DMS153 (cell line): ENCODE measurements around the gene NXPE4.
"Not testable (repeated sequence)": the region's sequence is repeated elsewhere in the genome, so short reads cannot be mapped to it uniquely, and the experiment has no call there.

Experiments used
- DNase-seq: peaks from one replicate; lab custom pipeline; 2025; lab: John Stamatoyannopoulos, UW

NXPE4 gene

GRCh38 chr11:114610550-114610949, 15.0 kb upstream of the NXPE4 start:
- no peak for DNase-seq

DNA sequence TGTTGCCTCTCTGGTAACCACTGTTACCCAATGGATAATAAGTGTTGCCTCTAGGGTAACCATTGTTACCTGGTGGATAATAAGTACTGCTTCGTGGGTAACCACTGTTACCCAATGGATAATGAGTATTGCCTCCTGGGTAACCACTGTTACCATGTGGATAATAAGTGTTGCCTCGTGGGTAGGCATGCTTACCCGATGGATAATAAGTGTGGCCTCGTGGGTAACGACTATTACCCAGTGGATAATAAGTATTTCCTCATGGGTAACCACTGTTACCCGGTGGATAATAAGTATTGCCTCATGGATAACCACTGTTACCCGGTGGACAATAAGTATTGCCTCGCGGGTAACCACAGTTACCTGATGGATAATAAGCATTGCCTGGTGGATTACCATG, 13.8 kb upstream of the NXPE4 start:
- DNase-seq = no peak

- DNase-seq = not testable (repeated sequence)
Measured at GRCh38 chr11:114608605-114609004, 13.0 kb upstream of the NXPE4 start.

GRCh38 chr11:114607753-114608459, 12.3 kb upstream of the NXPE4 start:
- no peak for DNase-seq

DNA sequence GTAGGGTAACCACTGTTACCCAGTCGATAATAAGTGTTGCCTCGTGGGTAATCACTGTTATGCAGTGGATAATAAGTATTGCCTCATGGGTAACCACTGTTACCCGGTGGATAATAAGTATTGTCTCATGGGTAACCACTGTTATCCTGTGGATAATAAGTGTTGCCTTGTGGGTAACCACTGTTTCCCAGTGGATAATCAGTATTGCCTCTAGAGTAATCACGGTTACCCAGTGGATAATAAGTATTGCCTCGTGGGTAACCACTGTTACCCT, 11.2 kb upstream of the NXPE4 start:
- DNase-seq = not testable (repeated sequence)

DNA sequence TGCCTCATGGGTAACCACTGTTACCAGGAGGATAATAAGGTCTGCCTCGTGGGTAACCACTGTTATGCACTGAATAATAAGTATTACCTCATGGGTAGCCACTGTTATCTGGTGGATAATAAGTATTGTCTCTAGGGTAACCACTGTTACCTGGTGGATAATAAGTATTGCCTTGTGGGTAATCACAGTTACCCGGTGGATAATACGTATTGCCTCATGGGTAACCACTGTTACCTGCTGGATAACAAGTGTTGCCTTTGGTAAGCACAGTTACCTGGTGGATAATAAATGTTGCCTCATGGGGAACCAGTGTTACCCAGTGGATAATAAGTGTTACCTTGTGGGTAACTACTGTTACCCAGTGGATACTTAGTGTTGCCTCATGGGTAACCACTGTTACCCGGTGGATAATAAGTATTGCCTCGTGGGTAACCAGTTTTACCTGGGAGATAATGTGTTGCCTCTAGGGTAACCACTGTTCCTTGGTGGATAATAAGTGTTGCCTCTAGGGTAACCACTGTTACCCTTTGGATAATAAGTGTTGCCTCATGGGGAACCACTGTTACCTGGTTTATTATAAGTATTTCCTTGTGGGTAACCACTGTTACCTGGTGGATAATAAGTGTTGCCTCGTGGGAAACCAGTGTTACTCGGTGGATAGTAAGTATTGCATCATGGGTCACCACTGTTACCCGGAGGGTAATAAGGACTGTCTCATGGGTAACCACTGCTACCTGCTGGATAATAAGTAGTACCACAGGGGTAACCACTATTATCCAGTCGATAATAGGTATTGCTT, 10.6 kb upstream of the NXPE4 start:
- DNase-seq = no peak

DNA sequence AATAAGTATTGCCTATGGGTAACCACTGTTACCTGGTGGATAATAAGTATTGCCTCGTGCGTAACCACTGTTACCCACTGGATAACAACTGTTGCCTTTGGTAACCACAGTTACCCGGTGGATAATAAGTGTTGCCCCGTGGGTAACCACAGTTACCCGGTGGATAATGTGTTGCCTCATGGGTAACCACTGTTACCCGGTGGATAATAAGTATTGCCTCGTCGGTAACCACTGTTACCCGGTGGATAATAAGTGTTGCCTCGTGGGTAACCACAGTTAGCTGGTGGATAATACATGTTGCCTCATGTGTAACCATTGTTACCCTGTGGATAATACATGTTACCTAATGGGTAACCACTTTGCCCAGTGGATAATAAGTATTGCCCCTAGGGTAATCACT, 9.8 kb upstream of the NXPE4 start:
- no peak for DNase-seq

GRCh38 chr11:114604886-114605285, 9.3 kb upstream of the NXPE4 start:
- DNase-seq = no peak

- no peak for DNase-seq
Measured at GRCh38 chr11:114604179-114604813, 8.7 kb upstream of the NXPE4 start.

GRCh38 chr11:114603151-114603550, 7.6 kb upstream of the NXPE4 start:
- peak; percentile 47 for DNase-seq

DNA sequence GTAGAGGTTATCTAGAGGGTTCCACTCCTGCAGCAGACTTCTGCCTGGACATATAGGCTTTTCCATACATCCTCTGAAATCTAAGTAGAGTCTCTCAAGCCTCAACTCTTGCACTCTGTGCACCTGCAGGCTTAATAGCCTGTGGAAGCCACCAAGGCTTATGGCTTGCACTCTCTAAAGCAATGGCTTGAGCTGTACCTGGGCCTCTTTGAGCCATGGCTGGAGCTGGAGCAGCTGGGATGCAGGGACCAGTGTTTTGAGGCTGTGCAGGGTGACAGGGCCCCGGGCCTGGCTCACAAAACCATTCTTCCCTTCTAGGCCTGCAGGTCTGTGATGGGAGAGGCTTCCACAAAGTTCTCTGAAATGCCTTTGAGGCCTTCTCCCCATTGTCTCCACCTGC, 2.9 kb upstream of the NXPE4 start:
- no peak for DNase-seq

DNA sequence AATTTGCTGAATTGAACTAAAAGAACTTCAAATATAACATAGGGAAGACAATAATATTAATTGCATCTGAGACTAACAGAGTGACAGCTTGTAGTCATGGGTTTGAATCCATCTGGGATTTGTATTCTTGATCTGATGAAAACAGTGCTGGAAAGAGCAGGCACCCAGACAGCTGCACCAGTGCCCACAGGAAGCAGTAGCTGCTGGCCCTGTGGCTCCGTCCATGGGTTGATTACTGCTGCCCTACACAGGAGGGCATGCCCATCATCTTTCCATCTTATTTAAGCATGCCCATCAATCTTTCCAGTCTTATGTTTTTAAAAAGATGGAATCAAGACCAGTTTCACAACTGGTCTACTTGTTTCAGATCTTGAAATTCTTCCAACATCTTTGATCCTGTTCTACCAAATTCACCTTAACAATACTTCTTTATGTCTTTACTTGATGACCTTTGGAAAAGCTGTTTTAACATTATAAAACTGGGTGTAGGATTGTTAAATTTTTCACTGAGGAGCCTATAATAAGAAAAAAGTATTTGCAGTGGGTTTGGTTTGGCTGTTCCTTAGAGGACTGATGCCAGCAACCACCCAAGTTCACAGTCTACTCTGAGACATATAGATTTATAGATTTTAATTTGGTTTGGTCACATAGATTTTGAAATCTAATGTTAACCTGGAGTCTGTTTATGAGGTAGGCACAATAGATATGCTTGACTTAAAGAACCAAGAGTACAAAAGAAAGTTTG, 761 bp upstream of the NXPE4 start:
- DNase-seq = no peak

- no peak for DNase-seq
Measured at GRCh38 chr11:114594703-114595102, 883 bp downstream of the NXPE4 start.

- no peak for DNase-seq
Measured at GRCh38 chr11:114587398-114587953, 8.1 kb downstream of the NXPE4 start.

GRCh38 chr11:114586797-114587196, 8.8 kb downstream of the NXPE4 start:
- no peak for DNase-seq

DNA sequence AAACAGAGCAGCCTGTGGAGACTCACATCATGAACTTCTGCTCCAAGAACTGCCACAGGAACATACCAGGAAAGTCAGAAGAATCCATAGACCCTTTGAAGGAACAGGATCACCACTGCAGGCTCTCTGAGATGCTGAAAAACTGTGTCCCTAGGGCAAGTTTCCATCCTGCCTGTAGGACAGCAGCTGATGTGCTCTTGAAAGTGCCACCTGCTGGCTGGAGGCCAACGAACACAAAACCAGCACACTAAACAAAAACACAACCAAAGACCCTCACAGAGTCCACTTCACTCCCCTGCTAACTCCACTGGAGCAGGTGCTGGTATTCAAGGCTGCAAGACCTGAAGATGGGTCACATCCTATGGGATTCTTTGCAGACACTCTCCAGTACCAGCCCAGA, 23.9 kb downstream of the NXPE4 start:
- DNase-seq = no peak

DNA sequence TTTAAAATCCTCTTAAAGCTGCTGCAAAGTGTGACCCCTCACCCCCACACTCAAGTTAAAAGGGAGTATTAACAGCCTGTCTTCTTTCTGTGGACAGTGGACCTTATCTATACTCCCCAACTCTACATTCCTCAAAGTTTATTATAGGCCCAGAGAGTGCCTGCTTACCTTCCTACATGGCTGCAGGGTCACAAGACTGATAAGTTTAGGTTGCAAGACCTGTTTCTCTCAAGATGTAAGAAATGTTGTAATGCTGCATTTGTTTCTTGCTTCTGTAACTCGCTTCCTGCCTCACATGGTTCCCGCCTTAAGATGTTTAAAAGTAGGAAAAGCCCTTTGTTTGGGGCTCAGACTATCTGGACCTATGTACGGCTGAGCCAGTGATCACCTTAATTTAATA, 25.8 kb downstream of the NXPE4 start:
- no peak for DNase-seq

DNA sequence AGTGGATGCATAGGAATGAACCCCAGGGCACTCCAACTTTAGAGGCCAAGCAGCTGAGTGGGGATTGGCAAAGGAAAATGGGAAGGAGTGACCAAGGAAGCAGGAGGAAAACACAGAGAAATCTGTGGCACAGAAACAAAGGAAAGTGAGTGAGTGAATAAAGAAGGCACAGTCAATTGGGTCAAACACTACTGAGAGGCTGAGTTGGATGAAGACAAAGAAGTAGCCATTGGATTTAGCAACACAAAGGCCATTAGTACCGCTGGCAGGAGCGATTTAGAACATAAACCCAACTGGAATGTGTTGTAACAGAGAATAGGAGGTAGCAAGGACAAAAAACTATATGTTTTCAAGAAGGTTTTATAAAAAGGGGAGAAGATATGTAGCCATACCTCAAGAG, 29.3 kb downstream of the NXPE4 start:
- DNase-seq = no peak

GRCh38 chr11:114564831-114565230, 30.8 kb downstream of the NXPE4 start:
- no peak for DNase-seq

DNA sequence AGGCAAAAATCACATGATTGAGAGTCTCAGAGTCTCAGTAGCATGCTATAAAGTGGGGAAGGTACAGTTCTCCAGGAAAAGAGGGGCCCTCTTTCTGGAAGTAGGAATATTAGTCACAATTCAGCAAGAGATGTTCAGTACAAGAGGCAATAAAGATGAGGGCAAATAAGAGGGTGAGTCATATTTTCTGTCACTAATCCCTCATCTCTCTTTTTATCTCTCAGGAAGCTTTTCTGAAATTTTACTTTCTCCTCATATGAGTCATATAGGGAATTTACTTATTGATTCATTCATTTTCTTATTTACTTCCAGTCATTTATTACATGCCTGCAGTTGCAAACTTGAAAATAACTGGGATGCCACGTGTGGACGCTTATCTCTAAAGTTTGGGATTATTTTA, 32.5 kb downstream of the NXPE4 start:
- DNase-seq = no peak

DNA sequence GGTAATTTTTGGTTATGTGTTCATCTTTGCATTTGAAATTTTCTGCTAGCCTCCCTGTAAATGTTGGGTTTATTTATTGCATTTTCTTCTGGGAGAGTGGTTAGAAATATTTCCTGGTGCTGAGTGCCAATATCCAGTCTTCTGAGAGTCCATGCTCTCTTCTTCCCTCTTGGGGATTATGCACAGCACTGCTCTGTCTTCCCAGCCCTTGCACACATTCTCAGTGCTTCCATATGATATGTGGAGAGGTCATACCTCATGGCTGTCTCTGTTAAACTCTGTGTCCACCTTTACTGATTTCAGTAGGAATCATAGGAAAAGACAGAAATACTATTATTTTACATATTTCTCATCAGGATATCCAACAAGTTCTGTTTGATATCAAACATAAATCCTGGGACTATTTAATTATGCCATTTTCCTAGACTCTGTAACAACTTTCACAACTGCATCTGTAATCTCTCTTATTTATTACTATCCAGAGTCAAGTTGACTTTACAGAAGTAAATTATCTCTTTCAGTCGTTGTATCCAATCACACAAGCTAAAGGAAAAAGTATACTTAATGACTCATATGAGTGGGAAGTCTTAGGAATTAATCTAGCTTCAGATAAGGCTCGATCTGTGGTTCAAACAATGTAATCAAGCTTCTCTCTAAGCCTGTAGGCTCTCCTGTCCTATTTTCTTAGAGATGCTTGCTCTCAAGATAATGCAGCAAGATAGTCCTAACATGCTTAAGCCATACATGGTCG, 33.2 kb downstream of the NXPE4 start:
- no peak for DNase-seq
